SU-DHL-6 (cell line): ENCODE results near the gene TRIOBP.

Experiments
- EZH2phosphoT487 ChIP-seq: fragments of 200-600 bp; sonication (generic), shearing (Covaris generic); conservative IDR thresholded peaks from 2 replicates; pipeline ENCODE4 v1.6.1; 2018; ENCODE audit warnings: mild to moderate bottlenecking, antibody characterized with exemption, low read length, moderate library complexity, mixed read lengths
- TF ChIP-seq, protein P1 (sequence below): fragments of 200-600 bp; sonication (generic); IDR thresholded peaks from one replicate; pipeline ENCODE4 v1.5.1; 2017; ENCODE audit warnings: antibody characterized with exemption, mild to moderate bottlenecking, low read length, moderate library complexity; ENCODE audit not compliant: insufficient read depth, poor library complexity, severe bottlenecking

DNA sequence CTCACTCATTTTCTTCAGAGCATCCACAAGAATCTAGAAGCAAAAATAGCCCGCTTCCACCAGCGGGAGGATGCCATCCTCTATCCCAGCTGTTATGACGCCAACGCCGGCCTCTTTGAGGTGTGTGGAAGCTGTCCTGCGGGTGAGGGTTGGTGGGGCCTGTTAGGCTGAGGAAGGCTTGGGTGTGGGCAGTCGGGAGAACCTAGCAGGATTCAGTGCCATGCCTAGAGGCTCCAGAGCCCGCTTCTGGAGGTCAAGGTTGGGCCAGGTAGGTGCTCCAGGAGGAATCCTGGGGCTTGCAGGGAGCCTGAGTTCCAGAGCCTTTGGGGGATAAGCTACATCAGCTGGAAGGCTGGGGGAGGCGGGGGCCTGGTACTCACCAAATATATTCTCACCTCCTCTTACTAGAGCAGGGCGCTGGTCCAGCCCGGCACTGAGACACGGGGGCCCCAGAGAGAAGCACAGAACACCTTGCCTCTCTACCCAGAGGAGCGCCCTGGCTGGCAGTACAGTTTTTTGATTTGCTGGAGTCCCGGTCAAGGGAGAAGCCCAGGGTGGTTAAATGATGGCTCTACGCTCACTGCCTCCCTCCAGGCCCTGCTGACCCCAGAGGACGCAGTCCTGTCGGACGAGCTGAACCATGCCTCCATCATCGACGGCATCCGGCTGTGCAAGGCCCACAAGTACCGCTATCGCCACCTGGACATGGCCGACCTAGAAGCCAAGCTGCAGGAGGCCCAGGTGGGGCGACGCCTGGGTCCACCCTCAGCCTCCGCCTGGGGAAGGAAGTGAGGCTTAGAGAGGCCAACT, 116.2 kb downstream of the TRIOBP start:
- TF ChIP-seq, protein P1, sequence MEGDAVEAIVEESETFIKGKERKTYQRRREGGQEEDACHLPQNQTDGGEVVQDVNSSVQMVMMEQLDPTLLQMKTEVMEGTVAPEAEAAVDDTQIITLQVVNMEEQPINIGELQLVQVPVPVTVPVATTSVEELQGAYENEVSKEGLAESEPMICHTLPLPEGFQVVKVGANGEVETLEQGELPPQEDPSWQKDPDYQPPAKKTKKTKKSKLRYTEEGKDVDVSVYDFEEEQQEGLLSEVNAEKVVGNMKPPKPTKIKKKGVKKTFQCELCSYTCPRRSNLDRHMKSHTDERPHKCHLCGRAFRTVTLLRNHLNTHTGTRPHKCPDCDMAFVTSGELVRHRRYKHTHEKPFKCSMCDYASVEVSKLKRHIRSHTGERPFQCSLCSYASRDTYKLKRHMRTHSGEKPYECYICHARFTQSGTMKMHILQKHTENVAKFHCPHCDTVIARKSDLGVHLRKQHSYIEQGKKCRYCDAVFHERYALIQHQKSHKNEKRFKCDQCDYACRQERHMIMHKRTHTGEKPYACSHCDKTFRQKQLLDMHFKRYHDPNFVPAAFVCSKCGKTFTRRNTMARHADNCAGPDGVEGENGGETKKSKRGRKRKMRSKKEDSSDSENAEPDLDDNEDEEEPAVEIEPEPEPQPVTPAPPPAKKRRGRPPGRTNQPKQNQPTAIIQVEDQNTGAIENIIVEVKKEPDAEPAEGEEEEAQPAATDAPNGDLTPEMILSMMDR = no peak
- no peak for TF ChIP-seq EZH2phosphoT487
